ENCODE data around the gene SMARCA1.
"Not testable (repeated sequence)": the region's sequence is repeated elsewhere in the genome, so short reads cannot be mapped to it uniquely, and the experiment has no call there.

SMARCA1 gene

GRCh38 chrX:129523079-129523911 lies at the start of gene SMARCA1:
TSS of gene SMARCA1 (minus strand) at chrX:129523490. CDS start at chrX:129523370, 120 bp downstream.
- no peak for DNase-seq

GRCh38 chrX:129572422-129572821 lies 49.1 kb upstream of the SMARCA1 start:
- no peak for DNase-seq

DNA sequence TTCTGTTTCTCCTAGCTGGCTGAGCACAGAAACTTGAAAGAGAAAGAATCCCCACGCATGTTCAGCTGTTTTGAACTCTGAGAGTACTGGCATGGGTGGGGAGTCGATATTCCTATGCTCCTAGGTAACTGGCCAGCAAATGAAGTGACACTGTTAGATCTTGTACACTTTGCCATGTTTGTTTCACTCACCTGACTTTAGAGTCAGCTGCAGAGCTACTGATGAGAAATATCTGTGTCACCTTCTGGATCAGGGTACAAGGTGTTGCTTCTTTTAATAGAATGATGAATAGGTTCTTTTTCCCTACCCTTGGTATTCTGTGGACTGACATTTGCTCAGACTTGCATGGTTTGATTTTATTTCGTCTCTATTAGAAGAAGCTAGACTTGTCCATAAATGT lies 45.1 kb upstream of the SMARCA1 start:
- no peak for DNase-seq

DNA sequence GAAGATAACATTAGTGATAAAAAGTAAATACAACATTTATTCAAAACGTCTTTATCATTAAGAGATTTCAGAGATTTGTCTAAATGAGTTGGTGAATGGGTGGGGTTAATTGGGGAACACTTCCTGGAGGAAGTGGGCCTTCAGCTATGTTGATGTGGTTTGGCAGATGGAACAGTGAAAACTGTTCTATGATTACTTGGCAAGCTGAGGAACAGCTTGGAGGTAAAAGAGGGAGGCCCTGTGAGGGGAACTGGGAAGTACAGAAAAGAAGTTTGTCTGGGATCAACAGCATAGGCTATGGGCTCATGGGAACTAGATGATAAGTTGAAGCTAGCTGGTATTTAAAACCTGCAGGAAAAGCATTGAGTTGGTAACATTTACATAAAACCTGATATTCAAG lies 42.8 kb upstream of the SMARCA1 start:
- no peak for DNase-seq

DNA sequence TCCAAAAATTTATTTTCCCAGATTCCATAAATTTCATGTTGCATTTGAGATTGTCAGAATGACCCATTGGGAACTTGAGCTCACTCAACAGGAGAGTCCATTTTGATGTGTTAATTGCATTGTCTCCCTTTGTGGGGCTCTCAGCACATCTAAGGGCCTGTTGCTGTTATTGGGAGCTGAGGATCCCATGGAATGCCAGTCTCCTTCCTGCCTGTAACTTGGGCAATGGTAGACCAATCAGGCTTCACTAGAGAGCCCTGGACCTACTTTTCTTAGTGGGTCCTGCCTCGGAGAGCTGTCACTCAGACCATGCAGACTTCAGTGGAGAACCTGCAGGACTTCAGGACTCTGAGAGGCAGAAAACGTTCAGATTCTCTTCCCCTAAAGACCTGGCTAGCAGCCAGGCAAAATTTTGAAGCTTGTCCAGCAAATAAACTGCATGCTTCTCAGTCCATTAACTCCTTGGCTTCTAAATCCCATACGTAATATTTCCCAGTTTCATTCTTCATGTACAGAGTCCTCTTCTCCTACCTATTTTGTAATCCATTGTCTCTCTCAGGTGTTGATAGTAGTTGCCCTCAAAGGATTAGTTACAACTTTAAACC lies 41.9 kb upstream of the SMARCA1 start:
- DNase-seq, result no peak

DNA sequence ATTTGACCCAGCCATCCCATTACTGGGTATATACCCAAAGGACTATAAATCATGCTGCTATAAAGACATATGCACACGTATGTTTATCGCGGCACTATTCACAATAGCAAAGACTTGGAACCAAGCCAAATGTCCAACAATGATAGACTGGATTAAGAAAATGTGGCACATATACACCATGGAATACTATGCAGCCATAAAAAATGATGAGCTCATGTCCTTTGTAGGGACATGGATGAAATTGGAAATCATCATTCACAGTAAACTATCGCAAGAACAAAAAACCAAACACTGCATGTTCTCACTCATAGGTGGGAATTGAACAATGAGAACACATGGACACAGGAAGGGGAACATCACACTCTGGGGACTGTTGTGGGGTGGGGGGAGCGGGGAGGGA lies 41.1 kb upstream of the SMARCA1 start:
- DNase-seq, result not testable (repeated sequence)

DNA sequence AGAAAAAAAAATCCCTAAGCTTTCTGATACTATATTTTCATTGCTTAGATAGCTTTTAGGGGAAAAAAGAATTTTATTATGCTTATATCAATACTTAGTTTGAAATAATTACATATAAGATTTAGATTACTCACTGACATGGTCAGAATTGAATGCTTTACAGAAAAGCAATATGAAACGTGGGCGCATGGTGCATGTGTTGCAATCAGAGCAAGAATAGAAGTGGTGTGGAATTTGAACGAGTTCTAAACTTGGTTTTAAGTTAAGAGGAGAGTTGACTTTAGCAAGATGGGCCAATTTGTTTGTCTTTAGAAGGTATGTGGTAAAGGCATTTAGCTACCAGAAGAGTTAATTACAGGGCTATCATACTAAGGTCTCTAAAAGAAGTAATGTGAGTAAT lies 38.2 kb upstream of the SMARCA1 start:
- no peak for DNase-seq

- no peak for DNase-seq
These were observed 36.5 kb upstream of the SMARCA1 start for GRCh38 chrX:129559783-129560182.

GRCh38 chrX:129557844-129558480 lies 34.7 kb upstream of the SMARCA1 start:
- no peak for DNase-seq

DNA sequence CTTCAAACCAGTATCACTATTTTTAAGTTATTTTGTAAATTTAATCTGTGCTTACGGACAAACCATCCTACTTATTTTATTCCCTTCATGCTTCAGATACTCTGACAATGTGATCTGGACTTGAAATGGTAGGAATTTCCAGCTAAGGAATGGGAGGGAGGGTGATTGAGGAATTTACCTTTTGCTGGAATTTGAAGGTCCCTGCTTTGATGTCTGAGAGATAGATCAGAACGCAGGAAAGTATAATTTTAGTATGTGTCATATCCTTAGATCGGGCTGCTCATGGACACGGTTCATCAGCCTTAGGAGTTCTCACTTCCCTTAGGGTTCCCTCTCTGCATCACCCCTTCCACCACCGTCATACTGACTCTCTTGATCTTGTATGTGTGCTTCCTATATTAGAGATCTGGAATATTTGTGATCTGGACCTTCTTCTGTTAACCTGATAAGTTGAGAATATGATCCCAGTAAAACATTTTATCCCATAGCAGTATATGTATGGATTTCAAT lies 33.6 kb upstream of the SMARCA1 start:
- no peak for DNase-seq

DNA sequence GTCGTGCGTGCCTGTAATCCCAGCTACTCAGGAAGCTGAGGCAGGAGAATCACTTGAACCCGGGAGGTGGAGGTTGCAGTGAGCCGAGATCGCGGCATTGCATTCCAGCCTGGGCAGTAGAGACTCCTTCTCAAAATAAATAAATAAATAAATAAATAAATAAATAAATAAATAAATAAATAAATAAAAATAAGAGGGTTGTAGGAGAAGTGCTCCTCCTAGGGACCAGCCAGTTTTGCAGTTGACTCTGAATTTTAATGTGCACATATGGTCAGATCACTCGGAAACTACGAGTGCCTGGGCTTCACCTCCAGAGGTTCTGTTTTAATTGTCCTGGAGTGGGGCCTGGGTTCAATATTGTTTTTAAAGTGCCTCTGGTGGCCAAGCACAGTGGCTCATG lies 31.5 kb upstream of the SMARCA1 start:
- not testable (repeated sequence) for DNase-seq

GRCh38 chrX:129553619-129554288 lies 30.5 kb upstream of the SMARCA1 start:
- no peak for DNase-seq

GRCh38 chrX:129549124-129549523 lies 25.8 kb upstream of the SMARCA1 start:
- no peak for DNase-seq

DNA sequence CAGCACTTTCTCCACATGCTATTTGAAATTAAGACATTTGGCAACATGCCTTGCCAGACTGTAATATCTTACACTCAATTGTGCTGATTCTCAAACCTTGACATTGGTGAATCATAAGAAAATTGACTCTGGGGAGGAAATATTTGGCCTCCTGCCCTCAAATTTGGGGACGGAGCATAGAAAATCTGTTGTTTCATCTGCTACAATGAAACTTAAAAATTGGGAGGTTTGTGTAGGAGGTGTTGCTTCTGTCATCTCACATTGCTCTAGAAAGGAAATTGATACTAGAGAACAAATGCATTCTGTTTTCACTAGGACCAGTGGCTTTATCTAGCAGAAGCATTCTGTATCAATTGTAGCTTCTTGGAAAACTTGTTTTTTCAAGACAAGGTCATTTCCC lies 22.1 kb upstream of the SMARCA1 start:
- DNase-seq, result no peak

- DNase-seq, result no peak
These were observed 21.5 kb upstream of the SMARCA1 start for GRCh38 chrX:129544780-129545179.

DNA sequence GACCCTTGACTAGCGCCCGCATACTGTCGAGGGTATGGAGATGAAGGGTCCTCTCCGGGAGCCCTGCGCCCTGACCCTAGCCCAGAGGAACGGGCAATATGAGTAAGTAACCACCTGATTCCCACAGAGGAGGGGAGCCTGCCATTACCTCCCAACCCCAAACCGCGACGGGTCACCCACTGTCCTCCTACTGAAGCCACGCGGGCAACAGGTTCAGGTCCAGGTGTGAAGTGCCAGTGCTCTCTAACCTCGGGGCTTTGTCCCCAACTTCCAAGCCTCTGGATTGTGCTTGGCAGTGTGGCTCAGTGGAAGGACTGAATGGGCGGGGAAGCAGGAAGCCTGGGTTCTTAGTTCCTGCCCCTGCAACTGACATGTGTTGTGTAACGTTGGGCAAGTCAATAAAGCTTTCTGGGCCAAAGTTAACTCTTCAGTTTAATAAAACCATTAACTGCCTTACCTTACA lies 17.5 kb upstream of the SMARCA1 start:
- DNase-seq, result no peak

- DNase-seq, result peak; percentile 35
These were observed 16.9 kb upstream of the SMARCA1 start, which contains the start of gene OCRL for GRCh38 chrX:129540068-129540653. TSS of gene OCRL (plus strand) at chrX:129540259. CDS start at chrX:129540440, 181 bp downstream.

GRCh38 chrX:129534816-129535578 lies 11.7 kb upstream of the SMARCA1 start:
- no peak for DNase-seq

- DNase-seq, result no peak
These were observed 7.8 kb upstream of the SMARCA1 start for GRCh38 chrX:129531132-129531531.

- DNase-seq, result no peak
These were observed 7.1 kb upstream of the SMARCA1 start for GRCh38 chrX:129530410-129530809.

DNA sequence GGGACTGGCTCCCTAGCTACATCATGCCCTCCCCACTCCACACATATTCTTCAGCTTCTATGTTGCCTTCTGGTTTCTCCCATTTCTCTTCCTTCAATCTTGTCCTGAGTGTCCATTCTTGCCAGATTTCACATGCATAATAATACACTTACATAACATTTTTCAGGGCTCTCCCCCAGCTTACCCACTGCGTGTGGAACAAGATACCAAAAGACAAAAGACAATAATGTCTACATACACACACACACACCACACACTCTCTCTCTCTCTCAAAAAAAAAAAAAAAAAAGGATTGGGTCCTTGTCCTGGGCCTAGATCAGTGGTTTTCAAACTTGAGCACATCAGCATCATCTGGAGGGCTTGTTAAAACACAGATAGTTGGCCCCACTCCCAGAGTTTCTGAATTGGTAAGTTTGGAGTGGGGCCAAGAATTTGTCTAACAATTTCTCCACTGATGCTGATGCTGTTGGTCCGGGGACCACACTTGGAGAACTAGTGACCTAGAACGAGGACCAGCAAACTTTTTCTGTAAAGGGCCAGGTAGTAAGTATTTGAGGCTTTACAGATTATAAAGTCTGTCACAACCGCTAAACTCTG lies 6.5 kb upstream of the SMARCA1 start:
- DNase-seq, result no peak

All from activated T-cell treated with anti-CD3 and anti-CD28 coated beads for 4 hours (primary cell).